ENCODE data around the gene UBALD2. TPM values are rescaled to one million over a fixed set of nuclear protein-coding genes. Genes with fewer than 3 reads are reported as not detected.

The UBALD2 gene
- total and polyA plus RNA-seq, 2 of the 13 experiments (the other 11 are each of a cell fraction or from before 2014, with no cell fraction given), result 3.3 to 89.7 TPM

- TF ChIP-seq KIAA2018 (CRISPR knock-in tag; IDR thresholded peaks at IDR 0.05; ENCODE audit: borderline replicate concordance) (no peak), PHF8 (CRISPR knock-in tag; IDR thresholded peaks at IDR 0.05) (no peak; the same call in 1 of the 2 replicates), SOX13 (IDR thresholded peaks at IDR 0.05) (no peak), SOX13 (CRISPR knock-in tag; conservative IDR thresholded peaks at IDR 0.05 in 1 of 2, IDR thresholded peaks at IDR 0.05 in 1 of 2) (peak in 1 of 2 experiments; percentile 69; a peak in 2 of 4 replicates), ZNF33A (CRISPR knock-in tag; IDR thresholded peaks at IDR 0.05; ENCODE audit: borderline replicate concordance) (no peak), ZNF383 (CRISPR knock-in tag; IDR thresholded peaks at IDR 0.05; ENCODE audit: borderline replicate concordance) (no peak; the same call in 1 of the 2 replicates), RAD51 (IDR thresholded peaks at IDR 0.05; ENCODE audit: borderline replicate concordance) (no peak), HMGA1 (CRISPR knock-in tag; conservative IDR thresholded peaks at IDR 0.05) (no peak), CSRNP1 (CRISPR knock-in tag; IDR thresholded peaks at IDR 0.05) (0 out of 2 replicates have a peak, but pooled peaks have one; percentile 18), NFE2L2 (IDR thresholded peaks at IDR 0.05; ENCODE audit: low read length) (no peak), EZH2 (conservative IDR thresholded peaks at IDR 0.05; ENCODE audit: low read depth, low read length) (no peak), ZFY (CRISPR knock-in tag; IDR thresholded peaks at IDR 0.05) (no peak), HBP1 (CRISPR knock-in tag; IDR thresholded peaks at IDR 0.05; ENCODE audit: low read depth) (0 out of 2 replicates have a peak, but pooled peaks have one; percentile 42), HNRNPK (IDR thresholded peaks at IDR 0.05; ENCODE audit: low read depth, low read length, poor library complexity, severe bottlenecking) (peak; percentile 3), KMT2B (CRISPR knock-in tag; IDR thresholded peaks at IDR 0.05) (peak; percentile 10; the same call in 1 of the 2 replicates)
- TF ChIP-seq, protein P1, sequence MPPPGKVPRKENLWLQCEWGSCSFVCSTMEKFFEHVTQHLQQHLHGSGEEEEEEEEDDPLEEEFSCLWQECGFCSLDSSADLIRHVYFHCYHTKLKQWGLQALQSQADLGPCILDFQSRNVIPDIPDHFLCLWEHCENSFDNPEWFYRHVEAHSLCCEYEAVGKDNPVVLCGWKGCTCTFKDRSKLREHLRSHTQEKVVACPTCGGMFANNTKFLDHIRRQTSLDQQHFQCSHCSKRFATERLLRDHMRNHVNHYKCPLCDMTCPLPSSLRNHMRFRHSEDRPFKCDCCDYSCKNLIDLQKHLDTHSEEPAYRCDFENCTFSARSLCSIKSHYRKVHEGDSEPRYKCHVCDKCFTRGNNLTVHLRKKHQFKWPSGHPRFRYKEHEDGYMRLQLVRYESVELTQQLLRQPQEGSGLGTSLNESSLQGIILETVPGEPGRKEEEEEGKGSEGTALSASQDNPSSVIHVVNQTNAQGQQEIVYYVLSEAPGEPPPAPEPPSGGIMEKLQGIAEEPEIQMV (CRISPR knock-in tag; IDR thresholded peaks at IDR 0.05; ENCODE audit: low read depth), result no peak; the same call in 1 of the 2 replicates
Measured at GRCh38 chr17:76266244-76266938, 1.2 kb downstream of the UBALD2 start (continued).

Data from HepG2 (cell line).